Keratinocyte (primary cell): ENCODE data around the gene CIZ1.

Experiments used
- CTCF ChIP-seq, 3 experiments: IDR thresholded peaks in 1 of 3; conservative IDR thresholded peaks in 1 of 3; optimal IDR thresholded peaks in 1 of 3; 2 replicates in 2 of 3; 3 replicates in 1 of 3; pipeline versions ENCODE3 to v1.5.1; 2011; ENCODE audit warnings: low read length in 3 of 3, mild to moderate bottlenecking in 3 of 3, moderate library complexity in 2 of 3, control low read depth in 1 of 3, inconsistent platforms in 1 of 3; ENCODE audit not compliant: insufficient read depth in 2 of 3; ENCODE audit errors: extremely low read depth in 1 of 3
- EZH2 ChIP-seq: IDR thresholded peaks from one replicate; pipeline ENCODE4 v1.6.1; 2012; ENCODE audit warnings: inconsistent platforms, mild to moderate bottlenecking, low read length, moderate library complexity

GRCh38 chr9:128149951-128150593, 41.3 kb downstream of the CIZ1 start:
- TF ChIP-seq CTCF (optimal IDR thresholded peaks at IDR 0.05 in 1 of 3, IDR thresholded peaks at IDR 0.05 in 1 of 3, conservative IDR thresholded peaks at IDR 0.05 in 1 of 3; ENCODE audit: extremely low read depth in 1 of 3, insufficient read depth in 2 of 3, low read length in 3 of 3) (no peak), EZH2 (no peak)
